Inflammatory macrophage treated with lipopolysaccharide for 1 hour (primary cell): ENCODE data around the gene RNF208.

Experiments used
- DNase-seq, 2 donors: peaks; one replicate each; pipeline ENCODE4 v3.0.0-alpha.2; 2020 to 2022

Gene RNF208

GRCh38 chr9:137237759-137238726 is 16.0 kb upstream of the RNF208 start:
- DNase-seq, result no peak

GRCh38 chr9:137236936-137237421 is 14.9 kb upstream of the RNF208 start:
- no peak for DNase-seq

- peak; percentile 62 to 86 for DNase-seq
These were observed 14.3 kb upstream of the RNF208 start for GRCh38 chr9:137236238-137236935.

DNA sequence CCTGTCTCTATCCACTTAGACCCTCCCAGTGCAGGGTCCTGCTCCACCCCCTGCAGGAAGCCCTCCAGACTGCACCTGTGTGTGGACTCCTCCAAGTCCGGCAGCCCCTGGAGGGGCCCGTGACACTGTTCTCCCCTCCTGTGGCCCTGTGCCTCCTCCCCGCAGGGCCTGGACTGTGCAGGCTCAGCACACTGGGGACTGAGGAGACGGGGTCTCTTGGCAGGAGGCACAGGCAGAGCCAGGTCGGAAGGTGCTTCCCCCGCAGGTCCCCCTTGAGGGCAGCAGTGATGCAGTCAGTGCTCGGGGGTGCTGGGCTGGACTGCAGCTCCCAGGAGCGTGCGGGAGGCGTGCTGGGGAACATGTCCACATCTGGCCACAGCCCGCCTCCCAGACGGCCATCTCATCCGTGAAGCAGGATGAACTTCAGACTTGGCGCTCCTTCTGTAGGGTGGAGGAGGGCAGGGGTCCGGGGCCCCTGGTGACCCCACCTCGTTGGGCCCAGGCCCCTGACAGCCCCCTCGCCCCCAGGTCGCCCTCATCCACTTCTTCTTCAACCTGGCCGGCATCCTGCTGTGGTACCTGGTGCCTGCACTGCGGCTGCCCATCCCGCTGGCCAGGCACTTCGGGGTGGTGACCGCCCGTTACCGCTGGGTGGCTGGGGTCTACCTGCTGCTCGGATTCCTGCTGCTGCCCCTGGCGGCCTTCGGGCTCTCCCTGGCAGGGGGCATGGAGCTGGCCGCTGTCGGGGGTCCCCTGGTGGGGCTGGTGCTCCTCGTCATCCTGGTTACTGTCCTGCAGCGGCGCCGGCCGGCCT is 13.6 kb upstream of the RNF208 start:
- no peak for DNase-seq

DNA sequence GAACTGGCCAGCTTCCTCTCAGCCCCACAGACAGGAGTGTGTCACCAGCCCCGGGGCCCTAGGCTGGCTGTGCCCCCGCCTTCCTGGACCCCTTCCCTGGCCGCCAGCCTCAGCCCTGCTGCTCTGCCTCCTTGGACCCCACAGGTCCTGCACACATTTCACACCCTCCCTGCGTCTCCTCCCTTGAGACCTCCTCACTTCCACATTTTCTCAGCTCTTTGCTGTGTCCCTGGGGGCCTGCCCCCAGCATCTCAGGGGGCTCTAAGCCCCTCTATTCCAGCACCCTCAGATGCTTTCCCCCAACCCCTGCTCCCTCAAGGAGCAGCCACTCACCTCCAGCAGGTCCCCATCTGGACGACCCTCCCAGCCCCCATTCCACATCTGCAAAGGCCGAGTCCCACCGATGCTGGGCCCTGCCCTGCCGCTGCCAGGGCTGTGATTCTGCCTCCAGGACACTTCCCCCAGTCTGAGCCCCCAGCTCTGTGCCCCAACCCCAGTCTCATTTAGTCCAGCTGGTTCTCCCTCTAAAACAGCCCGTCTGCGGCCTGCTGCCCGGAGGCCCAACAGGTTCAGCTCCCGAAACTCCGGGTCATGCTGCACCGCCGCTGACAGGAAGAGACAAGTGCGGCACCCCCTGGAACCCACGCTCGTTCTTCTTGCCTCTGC is 12.9 kb upstream of the RNF208 start:
- DNase-seq, result no peak

GRCh38 chr9:137234055-137234697 is 12.1 kb upstream of the RNF208 start:
- no peak for DNase-seq

DNA sequence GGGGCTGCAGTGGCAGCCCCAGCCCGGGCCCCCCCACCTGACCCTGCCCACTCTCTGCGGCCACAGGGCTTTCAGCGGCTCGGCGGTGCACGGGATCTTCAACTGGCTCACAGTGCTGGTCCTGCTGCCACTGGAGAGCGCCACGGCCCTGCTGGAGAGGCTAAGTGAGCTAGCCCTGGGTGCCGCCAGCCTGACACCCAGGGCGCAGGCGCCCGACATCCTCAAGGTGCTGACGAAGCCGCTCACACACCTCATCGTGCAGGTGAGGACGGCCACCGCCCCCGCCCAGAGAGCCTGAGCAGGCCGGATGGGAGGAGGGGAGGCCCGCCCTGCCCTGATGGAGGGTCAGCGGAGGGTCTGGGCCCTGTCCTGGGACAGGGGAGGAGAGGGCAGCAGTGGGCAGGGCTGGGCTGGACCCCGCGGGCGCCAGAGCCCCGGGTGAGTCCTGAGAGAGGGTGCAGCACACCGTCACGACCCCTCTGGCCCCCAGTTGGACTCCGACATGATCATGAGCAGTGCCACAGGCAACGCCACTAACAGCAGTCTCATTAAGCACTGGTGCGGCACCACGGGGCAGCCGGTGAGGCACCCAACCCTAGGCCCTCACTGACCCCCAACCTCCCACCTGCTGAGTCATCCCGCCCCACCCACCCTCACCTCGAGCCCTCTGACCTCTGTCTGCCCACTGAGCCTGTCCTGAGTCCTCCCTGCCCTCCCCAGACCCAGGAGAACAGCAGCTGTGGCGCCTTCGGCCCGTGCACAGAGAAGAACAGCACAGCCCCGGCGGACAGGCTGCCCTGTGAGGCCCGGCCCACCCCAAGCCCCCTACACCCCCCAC is 11.3 kb upstream of the RNF208 start:
- DNase-seq, result no peak

DNA sequence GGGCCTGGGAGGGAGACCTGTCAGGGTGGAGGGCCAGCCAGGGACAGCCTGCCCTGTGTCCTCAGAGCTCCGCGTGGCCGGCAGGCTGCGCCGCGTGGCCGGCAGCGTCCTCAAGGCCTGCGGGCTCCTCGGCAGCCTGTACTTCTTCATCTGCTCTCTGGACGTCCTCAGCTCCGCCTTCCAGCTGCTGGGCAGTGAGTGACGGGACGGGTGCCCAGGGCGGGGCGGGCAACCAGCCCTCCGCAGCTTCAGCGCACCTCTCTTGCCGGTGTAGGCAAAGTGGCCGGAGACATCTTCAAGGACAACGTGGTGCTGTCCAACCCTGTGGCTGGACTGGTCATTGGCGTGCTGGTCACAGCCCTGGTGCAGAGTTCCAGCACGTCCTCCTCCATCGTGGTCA is 10.5 kb upstream of the RNF208 start:
- no peak for DNase-seq

DNA sequence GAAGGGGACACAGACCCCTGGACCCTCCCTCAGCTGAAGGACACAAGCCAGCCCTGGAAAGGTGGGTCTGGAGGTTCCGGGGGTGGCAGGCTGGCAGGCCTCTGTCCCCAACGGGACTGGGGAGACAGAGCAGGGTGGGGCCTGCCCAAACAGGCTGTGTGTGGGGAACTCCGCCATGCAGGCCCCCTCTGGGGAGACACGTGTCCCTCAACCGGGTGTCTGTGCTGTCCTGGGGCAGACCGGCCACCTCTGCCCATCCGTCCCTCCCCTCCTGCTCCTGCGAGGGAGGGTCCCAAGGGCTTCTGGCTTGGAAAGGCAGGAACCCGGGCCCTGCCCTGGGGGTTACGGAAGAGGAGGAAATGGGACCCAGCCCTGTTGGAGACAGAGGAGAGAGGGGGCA is 10.1 kb upstream of the RNF208 start:
- no peak for DNase-seq

- DNase-seq, result no peak
These were observed 9.5 kb upstream of the RNF208 start for GRCh38 chr9:137231372-137232039.

GRCh38 chr9:137230705-137231371 is 8.8 kb upstream of the RNF208 start, which contains the start of gene SLC34A3:
SLC34A3 (plus strand) TSS chr9:137230901; CDS start chr9:137231703, 802 bp downstream.
- DNase-seq, result no peak

DNA sequence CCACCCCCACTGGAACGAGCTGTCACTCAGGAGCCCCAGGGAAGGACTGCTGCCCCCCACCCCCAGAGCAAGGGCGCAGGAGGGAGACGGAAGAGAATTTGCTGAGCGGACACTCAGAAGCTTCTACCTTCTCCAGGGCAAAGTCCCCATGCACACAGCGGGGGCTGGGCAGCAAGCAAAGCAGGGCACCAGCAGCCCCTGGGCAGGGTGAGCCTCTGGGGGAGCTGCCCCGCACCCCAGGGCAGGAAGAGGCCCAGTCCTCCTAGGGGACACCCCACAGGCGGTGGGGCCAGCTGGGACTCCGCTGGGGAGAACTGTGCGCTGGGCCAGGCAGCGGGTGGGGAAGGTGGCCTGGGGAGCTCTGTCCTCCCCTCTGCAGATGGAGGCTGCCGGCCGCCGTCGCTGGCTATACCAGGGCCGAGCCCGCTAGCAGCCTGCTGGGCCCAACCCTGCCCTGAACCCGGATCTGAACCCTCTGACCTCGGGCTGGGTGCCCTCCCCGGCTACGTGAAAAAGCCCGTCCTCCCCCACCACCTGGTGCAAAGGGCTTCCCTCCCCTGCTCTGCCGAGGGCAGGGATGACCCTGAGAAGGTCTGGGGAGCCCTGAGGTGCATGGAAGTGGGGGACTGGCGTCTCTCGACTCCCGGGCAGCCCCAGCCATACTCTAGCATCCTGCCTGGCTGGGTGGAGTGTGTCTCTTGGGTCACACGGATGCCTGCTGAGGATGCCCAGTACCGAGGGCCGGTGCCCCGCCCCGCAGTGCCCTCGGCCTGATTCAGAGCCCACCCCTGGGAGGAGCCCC is 8.1 kb upstream of the RNF208 start:
- DNase-seq, result no peak

DNA sequence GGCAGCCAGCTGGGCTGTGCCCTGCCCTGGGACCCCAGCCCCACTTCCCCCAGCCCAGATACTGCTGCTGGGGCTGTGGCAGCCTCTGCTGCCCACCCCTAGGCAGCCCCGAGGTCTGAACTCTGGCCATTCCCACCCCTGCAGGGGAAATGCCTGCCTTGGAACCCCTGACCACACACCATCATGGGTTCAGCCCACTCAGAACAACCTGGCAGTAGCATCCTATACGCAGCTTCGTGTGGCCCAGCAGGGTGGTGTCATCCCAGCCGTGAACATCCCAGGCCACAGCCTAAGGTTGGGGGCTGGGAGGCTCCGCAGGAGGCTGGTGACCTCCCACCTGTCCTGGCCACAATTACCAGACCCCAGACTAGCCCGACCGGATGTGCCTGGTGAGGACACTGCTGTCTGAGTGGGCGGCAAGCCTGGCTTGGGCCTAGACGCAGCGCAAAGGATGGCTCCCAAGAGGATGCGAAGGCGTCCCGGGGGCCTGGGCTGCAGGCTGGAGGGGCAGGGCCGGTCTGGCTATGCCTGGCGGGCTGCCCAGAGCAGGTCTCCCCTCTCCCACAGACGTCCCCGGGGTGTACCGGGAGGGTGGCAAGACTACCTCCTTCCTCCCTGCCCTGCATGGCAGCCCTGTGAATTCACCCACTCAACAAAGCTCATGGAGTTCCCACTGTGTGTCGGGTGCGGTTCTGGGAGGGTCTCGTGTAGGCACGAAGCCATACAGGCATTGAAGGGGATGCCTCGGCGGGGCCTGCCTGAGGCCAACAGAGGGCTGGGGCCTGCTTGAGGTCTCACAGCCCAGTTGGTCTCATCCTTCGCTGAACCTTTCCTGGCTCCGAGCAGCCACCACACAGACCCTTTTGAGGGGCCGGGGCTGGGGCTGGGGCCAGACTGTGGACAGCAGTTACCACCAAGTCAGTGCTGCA is 7.2 kb upstream of the RNF208 start:
- DNase-seq, result no peak

- DNase-seq, result no peak
These were observed 6.5 kb upstream of the RNF208 start for GRCh38 chr9:137228506-137228967.

DNA sequence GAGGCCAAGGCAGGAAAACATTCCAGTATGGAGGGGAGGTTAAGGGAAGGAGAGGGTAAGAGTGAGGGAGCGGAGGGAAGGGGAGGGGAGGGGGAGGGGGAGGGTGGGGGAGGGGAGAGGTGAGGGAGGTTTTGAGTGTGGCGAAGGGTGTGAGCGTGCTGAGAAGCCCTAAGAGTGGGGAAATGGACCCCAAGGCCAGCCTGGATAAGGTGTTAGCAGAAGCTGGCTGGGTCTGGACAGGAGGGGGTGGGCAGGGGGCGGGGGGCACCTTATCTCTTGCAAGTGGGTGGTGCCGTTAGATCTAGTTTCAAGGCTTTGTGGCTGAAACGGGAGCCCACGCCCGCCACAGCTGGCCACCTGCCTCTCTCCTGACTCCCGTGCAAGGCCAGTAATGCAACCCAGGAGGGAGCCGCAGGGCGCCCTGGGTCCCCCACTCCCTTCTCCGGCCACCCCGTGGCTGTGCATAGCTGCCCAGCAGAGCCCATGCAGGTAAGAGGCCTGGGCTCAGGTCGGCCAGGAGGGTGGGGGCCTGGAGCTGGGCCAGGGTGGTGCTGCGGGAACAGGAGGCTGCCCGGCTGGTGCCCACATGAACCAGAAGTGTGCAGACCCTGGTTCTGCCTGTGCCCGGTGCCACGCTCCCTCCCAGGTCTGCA is 5.9 kb upstream of the RNF208 start:
- DNase-seq, result no peak

GRCh38 chr9:137227054-137227852 is 5.2 kb upstream of the RNF208 start, which contains the start of gene RNF224:
RNF224 (plus strand) TSS chr9:137227502; CDS start chr9:137228336, 834 bp downstream.
- peak; percentile 29 to 79 for DNase-seq
